ENCODE data around the gene CDX2. TPM values are rescaled to one million over a fixed set of nuclear protein-coding genes. Genes with fewer than 3 reads are reported as not detected.

CDX2 gene
- total RNA-seq, 1 experiment from 2014 or later, result 12.5 TPM

DNA sequence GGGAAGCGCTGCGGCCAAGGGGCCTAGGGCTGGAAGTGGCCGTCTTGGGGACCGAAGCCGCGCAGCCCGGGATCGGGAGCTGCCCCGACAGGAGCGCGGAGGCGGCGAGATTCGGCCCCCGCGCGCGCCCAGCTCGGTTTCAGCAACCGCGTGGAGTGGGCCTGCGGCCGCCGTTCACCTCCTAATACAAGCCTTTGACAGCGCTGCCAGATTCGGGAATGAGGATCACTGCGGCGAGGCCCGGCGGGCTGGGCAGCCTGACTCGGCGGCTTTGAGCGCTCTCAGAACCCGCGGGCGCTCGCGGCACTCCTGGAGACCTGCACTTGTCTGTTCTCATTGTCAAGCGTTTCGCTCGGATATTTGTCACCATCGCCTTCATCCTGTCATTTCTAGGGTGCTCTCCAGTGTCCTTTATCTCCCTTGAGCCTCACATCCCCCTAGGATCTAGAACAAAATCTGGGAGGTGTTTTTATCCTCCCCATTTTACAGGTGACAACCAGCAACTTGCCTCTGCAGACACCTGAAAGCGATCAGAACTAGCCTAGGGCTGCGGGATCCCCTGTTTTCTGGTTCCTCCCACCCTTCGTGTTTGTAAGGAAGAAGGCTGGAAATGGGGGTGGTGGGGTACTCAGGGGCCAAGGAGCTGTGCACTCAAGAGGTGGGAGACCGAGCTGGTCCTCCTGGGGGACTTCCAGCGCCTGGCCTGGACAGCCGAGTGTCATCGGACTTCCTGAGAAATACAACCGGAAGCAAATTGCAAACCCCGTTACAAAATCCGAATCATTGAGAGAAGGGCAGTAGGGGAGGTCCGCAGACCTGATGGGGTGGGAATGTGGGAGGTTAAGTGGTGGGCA is 1.5 kb upstream of the CDX2 start (continued):
- TF ChIP-seq ZFX (IDR thresholded peaks at IDR 0.05) (no peak), SIN3A (IDR thresholded peaks at IDR 0.05; ENCODE audit: low read depth) (no peak), EGR1 (IDR thresholded peaks at IDR 0.05; ENCODE audit: low read depth) (no peak)

DNA sequence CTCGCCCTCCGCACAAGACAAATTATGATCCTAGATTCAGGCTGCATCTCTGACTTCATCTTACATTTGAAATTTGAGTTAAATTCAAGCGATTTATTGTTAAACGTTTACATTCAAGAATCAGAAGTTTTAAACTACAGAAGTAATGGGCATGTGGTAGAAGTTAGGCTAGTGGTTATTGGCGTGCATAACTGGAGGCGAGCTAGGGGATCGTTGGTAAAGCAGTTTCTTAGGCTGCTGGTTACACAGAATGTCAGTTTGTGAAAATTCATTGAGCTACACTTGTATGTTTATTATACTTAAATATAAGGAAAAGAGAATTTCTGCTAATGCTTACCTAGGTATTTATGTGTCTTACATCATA is 733 bp upstream of the CDX2 start:
- ChIA-PET POLR2A (interaction anchor here (1.0 to 1.9 kb wide), 2 partner anchors 14 to 16 kb away, joined by 3 to 5 read pairs; no protein-coding TSS in a partner anchor), RAD21 (ENCODE audit: low non-redundant PET in 1 of 2, low total read pairs in 2 of 2, uncharacterized antibody in 2 of 2, unreplicated experiment in 2 of 2) (no interaction called here), CTCF (interaction anchor here (0.6 to 2.9 kb wide), 5 partner anchors 11 to 606 kb away, joined by 3 to 14 read pairs (median 3); no protein-coding TSS in a partner anchor)
- TF ChIP-seq ELF1 (IDR thresholded peaks at IDR 0.05; ENCODE audit: borderline replicate concordance, low read depth) (no peak), ZFX (IDR thresholded peaks at IDR 0.05) (no peak), YY1 (IDR thresholded peaks at IDR 0.05; ENCODE audit: extremely low read depth, insufficient replicate concordance, low read depth, low read length) (no peak), FOSL1 (IDR thresholded peaks at IDR 0.05; ENCODE audit: low read depth) (no peak), EZH2phosphoT487 (IDR thresholded peaks at IDR 0.05; ENCODE audit: borderline replicate concordance) (no peak), ZNF274 (IDR thresholded peaks at IDR 0.05; ENCODE audit: low read depth, low read length) (no peak), SP1 (IDR thresholded peaks at IDR 0.05; ENCODE audit: low read depth) (no peak)
- TF ChIP-seq, protein P1, sequence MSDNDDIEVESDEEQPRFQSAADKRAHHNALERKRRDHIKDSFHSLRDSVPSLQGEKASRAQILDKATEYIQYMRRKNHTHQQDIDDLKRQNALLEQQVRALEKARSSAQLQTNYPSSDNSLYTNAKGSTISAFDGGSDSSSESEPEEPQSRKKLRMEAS (IDR thresholded peaks at IDR 0.05), result no peak
- TF ChIP-seq, protein P2, sequence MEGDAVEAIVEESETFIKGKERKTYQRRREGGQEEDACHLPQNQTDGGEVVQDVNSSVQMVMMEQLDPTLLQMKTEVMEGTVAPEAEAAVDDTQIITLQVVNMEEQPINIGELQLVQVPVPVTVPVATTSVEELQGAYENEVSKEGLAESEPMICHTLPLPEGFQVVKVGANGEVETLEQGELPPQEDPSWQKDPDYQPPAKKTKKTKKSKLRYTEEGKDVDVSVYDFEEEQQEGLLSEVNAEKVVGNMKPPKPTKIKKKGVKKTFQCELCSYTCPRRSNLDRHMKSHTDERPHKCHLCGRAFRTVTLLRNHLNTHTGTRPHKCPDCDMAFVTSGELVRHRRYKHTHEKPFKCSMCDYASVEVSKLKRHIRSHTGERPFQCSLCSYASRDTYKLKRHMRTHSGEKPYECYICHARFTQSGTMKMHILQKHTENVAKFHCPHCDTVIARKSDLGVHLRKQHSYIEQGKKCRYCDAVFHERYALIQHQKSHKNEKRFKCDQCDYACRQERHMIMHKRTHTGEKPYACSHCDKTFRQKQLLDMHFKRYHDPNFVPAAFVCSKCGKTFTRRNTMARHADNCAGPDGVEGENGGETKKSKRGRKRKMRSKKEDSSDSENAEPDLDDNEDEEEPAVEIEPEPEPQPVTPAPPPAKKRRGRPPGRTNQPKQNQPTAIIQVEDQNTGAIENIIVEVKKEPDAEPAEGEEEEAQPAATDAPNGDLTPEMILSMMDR (IDR thresholded peaks at IDR 0.05 in 2 of 3, conservative IDR thresholded peaks at IDR 0.05 in 1 of 3; ENCODE audit: borderline replicate concordance in 1 of 3, insufficient read depth in 1 of 3, low read depth in 2 of 3, low read length in 2 of 3), result no peak
- H3K27me3 ChIP-seq (ENCODE audit: insufficient read depth, low read length), result no peaks in the 10 kb centered on the region
- intact Hi-C loops (cut with micrococcal nuclease), result loop anchor here (5.0 kb wide), 1 partner anchor 588 kb away; no protein-coding TSS in a partner anchor
- peak overlapping the region; percentile 94 for H3K9ac ChIP-seq (ENCODE audit: low read length)
- BruUV-seq (replicated peaks), result no TSS peak
- peak overlapping the region; percentile 43 for H2AFZ ChIP-seq (ENCODE audit: low read depth, low read length, poor library complexity, severe bottlenecking)
- no peaks in the 10 kb centered on the region for H3K9me3 ChIP-seq (ENCODE audit: control insufficient read depth in 1 of 2, insufficient read depth in 1 of 2, low read depth in 1 of 2, low read length in 2 of 2)
- DNase-seq (ENCODE audit: low read depth, low spot score) (no peak), ATAC-seq (no peak)
- no peaks in the 10 kb centered on the region for H3K9me2 ChIP-seq (ENCODE audit: insufficient read depth)
- peaks cover 6 to 20% of the 10 kb centered on the region in 2 experiments; a peak in 3 of 4 replicates for H3K4me1 ChIP-seq (ENCODE audit: control insufficient read depth in 1 of 2, insufficient read depth in 2 of 2, low read length in 2 of 2)
- no peaks in the 10 kb centered on the region for H4K20me1 ChIP-seq (ENCODE audit: insufficient read depth)
- H3K27ac ChIP-seq (ENCODE audit: low read depth, low read length), result peak overlapping the region; percentile 83; the same call in 1 of the 2 replicates
- H3K36me3 ChIP-seq (ENCODE audit: control insufficient read depth in 1 of 2, insufficient read depth in 2 of 2, low read length in 2 of 2), result no peaks in the 10 kb centered on the region
- H3K4me2 ChIP-seq (ENCODE audit: low read length), result peak overlapping the region; percentile 97
- peak overlapping the region in 1 of 2 experiments; percentile 84; a peak in 2 of 4 replicates for H3K4me3 ChIP-seq (replicated peaks in 1 of 2; ENCODE audit: low read depth in 1 of 2, low read length in 2 of 2)
- peaks cover 38% of the 10 kb centered on the region for H3K79me2 ChIP-seq (ENCODE audit: insufficient read depth, low read length)

All from HCT116 (cell line).